ENCODE results near the gene SNX6. TPM values are rescaled to one million over a fixed set of nuclear protein-coding genes. Genes with fewer than 3 reads are reported as not detected.
"Not testable (repeated sequence)": the region's sequence is repeated elsewhere in the genome, so short reads cannot be mapped to it uniquely, and the experiment has no call there.

SNX6 gene
- polyA plus RNA-seq, 4 donors = 91.8 to 140 (median 114) TPM

GRCh38 chr14:34640826-34641225 is 10.9 kb upstream of the SNX6 start:
- no peak for DNase-seq (ENCODE audit: low read depth in 4 of 4, low spot score in 2 of 4)

- not testable (repeated sequence) for DNase-seq (ENCODE audit: low read depth in 4 of 4, low spot score in 2 of 4)
These were observed 4.4 kb upstream of the SNX6 start for GRCh38 chr14:34634360-34634771.

GRCh38 chr14:34633742-34634141 is 3.8 kb upstream of the SNX6 start:
- no peak for DNase-seq (ENCODE audit: low read depth in 4 of 4, low spot score in 2 of 4)

GRCh38 chr14:34632411-34632978 is 2.5 kb upstream of the SNX6 start:
- no peak for DNase-seq (ENCODE audit: low read depth in 4 of 4, low spot score in 2 of 4)

GRCh38 chr14:34629344-34629656 is 648 bp downstream of the SNX6 start:
- DNase-seq (ENCODE audit: low read depth in 4 of 4, low spot score in 2 of 4) = peak in 1 of 4 donors; percentile 13

GRCh38 chr14:34628681-34629135 is 1.2 kb downstream of the SNX6 start:
- peak in 1 of 4 donors; percentile 6 for DNase-seq (ENCODE audit: low read depth in 4 of 4, low spot score in 2 of 4)

GRCh38 chr14:34623506-34623905 is 6.4 kb downstream of the SNX6 start:
- no peak for DNase-seq (ENCODE audit: low read depth in 4 of 4, low spot score in 2 of 4)

- no peak for DNase-seq (ENCODE audit: low read depth in 4 of 4, low spot score in 2 of 4)
These were observed 9.1 kb downstream of the SNX6 start for GRCh38 chr14:34620839-34621238.

GRCh38 chr14:34620115-34620514 is 9.8 kb downstream of the SNX6 start:
- DNase-seq (ENCODE audit: low read depth in 4 of 4, low spot score in 2 of 4) = no peak

- DNase-seq (ENCODE audit: low read depth in 4 of 4, low spot score in 2 of 4) = no peak
These were observed 10.5 kb downstream of the SNX6 start for GRCh38 chr14:34619471-34619870.

- DNase-seq (ENCODE audit: low read depth in 4 of 4, low spot score in 2 of 4) = no peak
These were observed 13.6 kb downstream of the SNX6 start for GRCh38 chr14:34616360-34616759.

- DNase-seq (ENCODE audit: low read depth in 4 of 4, low spot score in 2 of 4) = no peak
These were observed 14.4 kb downstream of the SNX6 start for GRCh38 chr14:34615507-34615906.

GRCh38 chr14:34614638-34615037 is 15.3 kb downstream of the SNX6 start:
- DNase-seq (ENCODE audit: low read depth in 4 of 4, low spot score in 2 of 4) = no peak

GRCh38 chr14:34610101-34610500 is 19.8 kb downstream of the SNX6 start:
- no peak for DNase-seq (ENCODE audit: low read depth in 4 of 4, low spot score in 2 of 4)

- no peak for DNase-seq (ENCODE audit: low read depth in 4 of 4, low spot score in 2 of 4)
These were observed 24.5 kb downstream of the SNX6 start for GRCh38 chr14:34605461-34605860.

GRCh38 chr14:34604995-34605394 is 25.0 kb downstream of the SNX6 start:
- DNase-seq (ENCODE audit: low read depth in 4 of 4, low spot score in 2 of 4) = no peak

GRCh38 chr14:34596891-34597290 is 33.1 kb downstream of the SNX6 start:
- DNase-seq (ENCODE audit: low read depth in 4 of 4, low spot score in 2 of 4) = no peak

- no peak for DNase-seq (ENCODE audit: low read depth in 4 of 4, low spot score in 2 of 4)
These were observed 36.1 kb downstream of the SNX6 start for GRCh38 chr14:34593740-34594375.

GRCh38 chr14:34592623-34593022 is 37.3 kb downstream of the SNX6 start:
- no peak for DNase-seq (ENCODE audit: low read depth in 4 of 4, low spot score in 2 of 4)

GRCh38 chr14:34583525-34583924 is 46.4 kb downstream of the SNX6 start:
- no peak for DNase-seq (ENCODE audit: low read depth in 4 of 4, low spot score in 2 of 4)

GRCh38 chr14:34582117-34582680 is 47.7 kb downstream of the SNX6 start:
- no peak for DNase-seq (ENCODE audit: low read depth in 4 of 4, low spot score in 2 of 4)

GRCh38 chr14:34580381-34580780 is 49.6 kb downstream of the SNX6 start:
- DNase-seq (ENCODE audit: low read depth in 4 of 4, low spot score in 2 of 4) = no peak
